ENCODE measurements around the gene KIF26A. TPM values are rescaled to one million over a fixed set of nuclear protein-coding genes. Genes with fewer than 3 reads are reported as not detected.

The KIF26A gene
- polyA plus RNA-seq, 1 of the 3 experiments (the other 2 are of a cell fraction): 1.7 TPM

DNA sequence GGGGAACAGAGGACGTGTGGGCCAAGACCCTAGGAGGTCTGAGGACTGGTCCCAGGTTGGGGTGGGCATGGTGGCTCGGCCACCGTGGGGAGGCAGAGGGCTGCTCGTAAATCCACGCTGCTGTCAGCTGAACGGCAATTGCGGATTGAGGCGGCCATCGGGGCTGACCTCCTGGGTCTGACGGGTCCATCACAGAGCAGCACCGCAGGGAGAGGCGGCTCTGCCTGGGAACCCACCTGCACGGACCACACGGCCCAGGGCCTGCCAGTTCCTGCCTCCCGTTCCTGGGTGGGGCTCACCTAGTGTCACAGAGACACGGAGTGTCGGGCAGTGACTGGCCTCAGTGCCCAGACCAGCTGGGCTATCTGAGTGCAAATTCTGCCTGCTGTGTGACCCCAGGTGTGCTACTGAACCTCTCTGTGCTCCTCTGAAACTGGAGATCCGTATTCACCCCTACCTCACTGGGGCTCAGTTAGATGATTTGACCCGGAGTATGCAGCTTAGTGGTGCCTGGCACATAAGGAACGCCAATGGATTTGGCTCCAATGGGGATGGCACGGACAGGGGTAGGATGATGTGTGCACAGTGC lies 53.1 kb downstream of the KIF26A start (continued):
- no peak for TF ChIP-seq EZH2phosphoT487 (IDR thresholded peaks at IDR 0.05; ENCODE audit: borderline replicate concordance, low read depth)
- TF ChIP-seq, protein P1, sequence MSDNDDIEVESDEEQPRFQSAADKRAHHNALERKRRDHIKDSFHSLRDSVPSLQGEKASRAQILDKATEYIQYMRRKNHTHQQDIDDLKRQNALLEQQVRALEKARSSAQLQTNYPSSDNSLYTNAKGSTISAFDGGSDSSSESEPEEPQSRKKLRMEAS (IDR thresholded peaks at IDR 0.05; ENCODE audit: low read depth): no peak
- no peak for TF ChIP-seq RFX5 (IDR thresholded peaks at IDR 0.05; ENCODE audit: low read length)
- TF ChIP-seq TAF1 (IDR thresholded peaks at IDR 0.05; ENCODE audit: borderline replicate concordance, low read depth, low read length): no peak
- no peak for TF ChIP-seq CHD2 (IDR thresholded peaks at IDR 0.05; ENCODE audit: low read length, partially characterized antibody)

DNA sequence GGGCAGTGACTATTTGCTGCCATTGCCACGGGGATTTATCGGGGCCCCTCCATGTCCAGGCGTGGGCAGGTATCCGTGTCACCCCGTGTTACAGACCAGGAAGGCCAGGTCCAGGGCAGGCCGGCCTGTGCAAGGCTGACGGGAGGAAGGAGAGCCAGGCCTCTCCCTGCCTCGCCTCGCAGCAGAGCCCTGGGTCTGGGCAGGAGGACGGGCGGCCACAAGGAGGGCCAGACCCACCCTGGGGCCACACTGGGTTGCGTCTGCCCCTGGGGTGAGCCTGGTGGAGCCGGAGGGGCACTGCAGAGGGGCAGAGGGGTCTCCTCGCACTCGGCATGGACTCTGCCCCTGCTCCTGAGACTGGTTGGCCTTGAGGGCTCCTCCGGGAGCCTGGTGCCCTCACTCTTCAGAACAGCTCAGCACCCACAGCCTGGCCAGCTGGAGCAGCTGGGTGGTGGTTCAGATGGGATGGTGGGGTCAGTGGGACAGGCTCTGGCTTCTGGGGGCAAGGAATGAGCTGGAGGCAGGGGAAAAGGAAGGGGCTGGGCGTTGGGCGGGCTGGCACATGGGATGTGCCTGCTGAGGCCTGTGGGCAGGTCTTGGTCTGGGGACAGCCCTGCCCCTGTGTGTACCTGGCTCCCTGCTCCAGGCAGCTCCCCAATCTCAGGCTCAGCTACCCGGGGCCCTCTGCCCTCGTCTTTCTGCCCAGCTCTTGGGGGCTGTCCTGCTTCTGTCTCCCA lies 53.9 kb downstream of the KIF26A start:
- CTCF ChIA-PET: interaction anchor here (1.1 to 1.2 kb wide), 3 partner anchors 8 to 372 kb away, joined by 3 to 5 read pairs (median 4); no protein-coding TSS in a partner anchor

More for the DNA sequence above, 53.9 kb downstream of the KIF26A start:
- Histone ChIP-seq H3K4me1 (ENCODE audit: control insufficient read depth in 1 of 2, insufficient read depth in 2 of 2, low read depth in 1 of 2, low read length in 1 of 2) (peaks cover 0 to 35% of the 10 kb centered on the region in 2 experiments; a peak in 1 of 4 replicates), H3K9me2 (no peaks in the 10 kb centered on the region), H3F3A (replicated peaks; ENCODE audit: insufficient read depth) (no peaks in the 10 kb centered on the region), H3K4me3 (ENCODE audit: low read depth in 2 of 2, low read length in 1 of 2) (no peak overlapping the region), H3K79me2 (ENCODE audit: insufficient read depth) (no peaks in the 10 kb centered on the region), H3K27ac (ENCODE audit: low read depth in 2 of 2, low read length in 1 of 2) (no peak overlapping the region), H3K4me2 (no peak overlapping the region), H3K9me3 (no peaks in the 10 kb centered on the region), H2AFZ (ENCODE audit: low read depth) (no peak overlapping the region), H3K36me3 (replicated peaks in 1 of 2; ENCODE audit: control insufficient read depth in 1 of 2, insufficient read depth in 2 of 2, low read length in 1 of 2) (no peaks in the 10 kb centered on the region), H3K9ac (no peak overlapping the region), H4K20me1 (ENCODE audit: insufficient read depth) (no peaks in the 10 kb centered on the region), H3K27me3 (ENCODE audit: insufficient read depth) (no peaks in the 10 kb centered on the region)
- POLR2A ChIA-PET: no interaction called here
- 32% methylated on average over 3 of the region's 20 CpGs for WGBS (ENCODE audit: low lambda C conversion rate)
- DNase-seq: no peak
- TF ChIP-seq, protein P2, sequence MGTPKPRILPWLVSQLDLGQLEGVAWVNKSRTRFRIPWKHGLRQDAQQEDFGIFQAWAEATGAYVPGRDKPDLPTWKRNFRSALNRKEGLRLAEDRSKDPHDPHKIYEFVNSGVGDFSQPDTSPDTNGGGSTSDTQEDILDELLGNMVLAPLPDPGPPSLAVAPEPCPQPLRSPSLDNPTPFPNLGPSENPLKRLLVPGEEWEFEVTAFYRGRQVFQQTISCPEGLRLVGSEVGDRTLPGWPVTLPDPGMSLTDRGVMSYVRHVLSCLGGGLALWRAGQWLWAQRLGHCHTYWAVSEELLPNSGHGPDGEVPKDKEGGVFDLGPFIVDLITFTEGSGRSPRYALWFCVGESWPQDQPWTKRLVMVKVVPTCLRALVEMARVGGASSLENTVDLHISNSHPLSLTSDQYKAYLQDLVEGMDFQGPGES (IDR thresholded peaks at IDR 0.05; ENCODE audit: low read depth, low read length): no peak
- TF ChIP-seq, protein P3, sequence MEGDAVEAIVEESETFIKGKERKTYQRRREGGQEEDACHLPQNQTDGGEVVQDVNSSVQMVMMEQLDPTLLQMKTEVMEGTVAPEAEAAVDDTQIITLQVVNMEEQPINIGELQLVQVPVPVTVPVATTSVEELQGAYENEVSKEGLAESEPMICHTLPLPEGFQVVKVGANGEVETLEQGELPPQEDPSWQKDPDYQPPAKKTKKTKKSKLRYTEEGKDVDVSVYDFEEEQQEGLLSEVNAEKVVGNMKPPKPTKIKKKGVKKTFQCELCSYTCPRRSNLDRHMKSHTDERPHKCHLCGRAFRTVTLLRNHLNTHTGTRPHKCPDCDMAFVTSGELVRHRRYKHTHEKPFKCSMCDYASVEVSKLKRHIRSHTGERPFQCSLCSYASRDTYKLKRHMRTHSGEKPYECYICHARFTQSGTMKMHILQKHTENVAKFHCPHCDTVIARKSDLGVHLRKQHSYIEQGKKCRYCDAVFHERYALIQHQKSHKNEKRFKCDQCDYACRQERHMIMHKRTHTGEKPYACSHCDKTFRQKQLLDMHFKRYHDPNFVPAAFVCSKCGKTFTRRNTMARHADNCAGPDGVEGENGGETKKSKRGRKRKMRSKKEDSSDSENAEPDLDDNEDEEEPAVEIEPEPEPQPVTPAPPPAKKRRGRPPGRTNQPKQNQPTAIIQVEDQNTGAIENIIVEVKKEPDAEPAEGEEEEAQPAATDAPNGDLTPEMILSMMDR (IDR thresholded peaks at IDR 0.05): no peak
- TF ChIP-seq RAD21 (IDR thresholded peaks at IDR 0.05; ENCODE audit: low read length) (no peak), EP300 (IDR thresholded peaks at IDR 0.05; ENCODE audit: borderline replicate concordance in 1 of 2, low read depth in 1 of 2, low read length in 1 of 2) (no peak)

Measured in SK-N-SH (cell line).